Thyroid gland (tissue), 4 donors: ENCODE measurements around the gene DNAJB6.

Experiments
- POLR2A ChIP-seq, 2 donors: fragments of 450-650 bp; IDR thresholded peaks; one replicate each; pipeline ENCODE4 v1.6.1; 2017; ENCODE audit warnings: antibody characterized with exemption in 2 of 2, mild to moderate bottlenecking in 2 of 2, moderate library complexity in 1 of 2
- TF ChIP-seq, protein P1 (sequence below), 6 experiments: fragments of 200-600 bp in 3 of 6; fragments of 450-650 bp in 3 of 6; sonication (generic) in 3 of 6; IDR thresholded peaks; one replicate each; pipeline ENCODE4 v1.5.1; 2016 to 2019; ENCODE audit warnings: antibody characterized with exemption in 6 of 6, mild to moderate bottlenecking in 2 of 6, inconsistent platforms in 1 of 6, moderate library complexity in 1 of 6

DNA sequence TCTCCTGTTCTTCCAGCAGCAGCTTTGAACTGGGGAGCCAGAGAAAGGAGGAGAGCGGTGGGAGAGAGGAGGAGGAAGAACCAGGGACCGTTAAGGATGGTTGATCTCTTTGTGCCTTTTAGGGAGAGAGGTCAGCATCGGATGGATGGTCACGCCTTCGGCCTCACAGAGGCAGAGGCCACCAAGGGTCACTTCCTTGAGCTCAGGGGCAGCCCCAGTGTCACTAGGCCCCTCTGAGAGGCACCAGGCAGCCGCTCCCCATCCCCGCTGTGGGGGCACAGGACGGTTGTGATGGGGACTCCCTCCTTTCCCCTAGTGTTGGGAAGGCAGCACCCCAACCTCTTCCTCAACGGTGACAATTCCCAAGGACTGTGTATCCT lies 121.4 kb downstream of the DNAJB6 start:
- TF ChIP-seq, protein P1, sequence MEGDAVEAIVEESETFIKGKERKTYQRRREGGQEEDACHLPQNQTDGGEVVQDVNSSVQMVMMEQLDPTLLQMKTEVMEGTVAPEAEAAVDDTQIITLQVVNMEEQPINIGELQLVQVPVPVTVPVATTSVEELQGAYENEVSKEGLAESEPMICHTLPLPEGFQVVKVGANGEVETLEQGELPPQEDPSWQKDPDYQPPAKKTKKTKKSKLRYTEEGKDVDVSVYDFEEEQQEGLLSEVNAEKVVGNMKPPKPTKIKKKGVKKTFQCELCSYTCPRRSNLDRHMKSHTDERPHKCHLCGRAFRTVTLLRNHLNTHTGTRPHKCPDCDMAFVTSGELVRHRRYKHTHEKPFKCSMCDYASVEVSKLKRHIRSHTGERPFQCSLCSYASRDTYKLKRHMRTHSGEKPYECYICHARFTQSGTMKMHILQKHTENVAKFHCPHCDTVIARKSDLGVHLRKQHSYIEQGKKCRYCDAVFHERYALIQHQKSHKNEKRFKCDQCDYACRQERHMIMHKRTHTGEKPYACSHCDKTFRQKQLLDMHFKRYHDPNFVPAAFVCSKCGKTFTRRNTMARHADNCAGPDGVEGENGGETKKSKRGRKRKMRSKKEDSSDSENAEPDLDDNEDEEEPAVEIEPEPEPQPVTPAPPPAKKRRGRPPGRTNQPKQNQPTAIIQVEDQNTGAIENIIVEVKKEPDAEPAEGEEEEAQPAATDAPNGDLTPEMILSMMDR (IDR thresholded peaks at IDR 0.05): no peak
- TF ChIP-seq POLR2A (IDR thresholded peaks at IDR 0.05): no peak
